ENCODE results near the gene CYP4F12.

The CYP4F12 gene

DNA sequence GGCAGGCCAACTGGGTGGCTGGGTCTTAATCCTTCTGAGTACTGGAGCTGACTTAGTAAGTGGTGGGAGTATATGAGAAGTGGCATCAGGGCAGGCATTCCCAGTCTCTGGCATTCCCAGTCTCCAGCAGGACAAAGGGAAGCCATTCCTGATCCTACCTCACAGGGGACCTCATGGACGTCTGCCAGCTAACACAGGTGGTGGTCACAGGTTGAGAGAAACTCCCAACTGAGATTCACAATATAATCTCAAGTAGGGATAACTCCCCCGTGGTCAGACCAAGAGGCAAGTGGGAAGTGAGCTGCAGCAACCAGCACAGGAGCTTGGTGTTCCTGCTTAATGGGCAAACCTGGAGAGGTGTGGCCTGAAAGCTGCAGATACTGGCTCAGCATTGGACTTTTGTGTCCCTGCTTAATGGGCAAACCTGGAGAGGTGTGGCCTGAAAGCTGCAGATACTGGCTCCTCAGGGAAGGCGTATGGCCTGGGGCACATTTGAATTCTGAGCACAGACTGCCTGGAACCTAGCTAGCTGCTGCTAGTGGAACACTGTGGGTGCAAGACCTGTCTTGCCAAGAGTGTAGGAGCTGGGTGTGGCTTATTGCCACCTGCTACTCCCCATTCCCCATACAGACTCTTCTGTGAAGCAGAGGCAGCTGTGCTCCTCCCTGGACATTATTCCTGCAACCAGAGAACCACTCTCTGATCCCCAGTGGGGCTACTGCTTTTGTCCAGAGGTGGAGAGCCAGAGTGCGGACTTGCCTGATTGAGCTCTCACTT, 29.1 kb downstream of the CYP4F12 start:
- H3K9ac ChIP-seq = no peak overlapping the region
- H3K79me2 ChIP-seq (ENCODE audit: insufficient read depth, low read depth) = no peaks in the 10 kb centered on the region
- H3K4me1 ChIP-seq (ENCODE audit: low read depth, poor library complexity, severe bottlenecking) = peaks cover 12% of the 10 kb centered on the region
- H2AFZ ChIP-seq (ENCODE audit: low read depth) = no peak overlapping the region
- H3K27ac ChIP-seq = peak overlapping the region; percentile 16; the same call in 1 of the 2 replicates
- peaks cover 2% of the 10 kb centered on the region; the same call in 1 of the 2 replicates for H3K27me3 ChIP-seq (ENCODE audit: insufficient read depth, low read depth)
- no peaks in the 10 kb centered on the region for H3K36me3 ChIP-seq (ENCODE audit: insufficient read depth)
- TF ChIP-seq, protein P1, sequence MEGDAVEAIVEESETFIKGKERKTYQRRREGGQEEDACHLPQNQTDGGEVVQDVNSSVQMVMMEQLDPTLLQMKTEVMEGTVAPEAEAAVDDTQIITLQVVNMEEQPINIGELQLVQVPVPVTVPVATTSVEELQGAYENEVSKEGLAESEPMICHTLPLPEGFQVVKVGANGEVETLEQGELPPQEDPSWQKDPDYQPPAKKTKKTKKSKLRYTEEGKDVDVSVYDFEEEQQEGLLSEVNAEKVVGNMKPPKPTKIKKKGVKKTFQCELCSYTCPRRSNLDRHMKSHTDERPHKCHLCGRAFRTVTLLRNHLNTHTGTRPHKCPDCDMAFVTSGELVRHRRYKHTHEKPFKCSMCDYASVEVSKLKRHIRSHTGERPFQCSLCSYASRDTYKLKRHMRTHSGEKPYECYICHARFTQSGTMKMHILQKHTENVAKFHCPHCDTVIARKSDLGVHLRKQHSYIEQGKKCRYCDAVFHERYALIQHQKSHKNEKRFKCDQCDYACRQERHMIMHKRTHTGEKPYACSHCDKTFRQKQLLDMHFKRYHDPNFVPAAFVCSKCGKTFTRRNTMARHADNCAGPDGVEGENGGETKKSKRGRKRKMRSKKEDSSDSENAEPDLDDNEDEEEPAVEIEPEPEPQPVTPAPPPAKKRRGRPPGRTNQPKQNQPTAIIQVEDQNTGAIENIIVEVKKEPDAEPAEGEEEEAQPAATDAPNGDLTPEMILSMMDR (conservative IDR thresholded peaks at IDR 0.05; ENCODE audit: low read depth, low read length) = no peak
- no peak overlapping the region for H3K4me3 ChIP-seq (IDR thresholded peaks at IDR 0.05; ENCODE audit: insufficient read depth, low read depth, low read length)
- H3K4me2 ChIP-seq = no peak overlapping the region
- no peaks in the 10 kb centered on the region for H4K20me1 ChIP-seq (ENCODE audit: insufficient read depth)

DNA sequence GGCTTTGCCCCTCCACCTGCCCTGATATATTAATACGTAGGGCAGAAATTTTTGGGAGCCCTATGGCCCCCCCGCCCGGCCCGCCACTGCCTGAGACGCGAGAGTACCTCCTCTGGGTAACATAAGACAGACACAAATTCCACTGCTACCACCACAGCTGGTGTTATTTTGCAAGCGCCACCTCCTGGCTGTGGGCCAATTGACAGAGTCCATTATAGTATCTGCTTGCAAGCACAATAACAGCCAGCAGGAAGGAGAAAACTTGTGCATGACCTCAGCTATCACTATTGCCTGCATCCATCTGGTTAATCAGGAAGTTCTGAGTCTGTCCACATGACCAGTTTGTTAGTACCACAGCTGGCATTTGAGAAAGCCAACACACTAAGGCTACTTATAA, 29.6 kb downstream of the CYP4F12 start:
- peaks cover 12% of the 10 kb centered on the region for H3K4me1 ChIP-seq (ENCODE audit: low read depth, poor library complexity, severe bottlenecking)
- no peaks in the 10 kb centered on the region for H4K20me1 ChIP-seq (ENCODE audit: insufficient read depth)
- no peaks in the 10 kb centered on the region for H3K36me3 ChIP-seq (ENCODE audit: insufficient read depth)
- no peak overlapping the region for H3K9ac ChIP-seq
- peaks cover 2% of the 10 kb centered on the region; the same call in 1 of the 2 replicates for H3K27me3 ChIP-seq (ENCODE audit: insufficient read depth, low read depth)
- no peak overlapping the region for H3K4me2 ChIP-seq
- no peaks in the 10 kb centered on the region for H3K79me2 ChIP-seq (ENCODE audit: insufficient read depth, low read depth)
- TF ChIP-seq, protein P1 (conservative IDR thresholded peaks at IDR 0.05; ENCODE audit: low read depth, low read length) = no peak
- H2AFZ ChIP-seq (ENCODE audit: low read depth) = no peak overlapping the region
- 0 out of 2 replicates have a peak overlapping the region, but pooled peaks have one; percentile 38 for H3K27ac ChIP-seq
- H3K4me3 ChIP-seq (IDR thresholded peaks at IDR 0.05; ENCODE audit: insufficient read depth, low read depth, low read length) = no peak overlapping the region

DNA sequence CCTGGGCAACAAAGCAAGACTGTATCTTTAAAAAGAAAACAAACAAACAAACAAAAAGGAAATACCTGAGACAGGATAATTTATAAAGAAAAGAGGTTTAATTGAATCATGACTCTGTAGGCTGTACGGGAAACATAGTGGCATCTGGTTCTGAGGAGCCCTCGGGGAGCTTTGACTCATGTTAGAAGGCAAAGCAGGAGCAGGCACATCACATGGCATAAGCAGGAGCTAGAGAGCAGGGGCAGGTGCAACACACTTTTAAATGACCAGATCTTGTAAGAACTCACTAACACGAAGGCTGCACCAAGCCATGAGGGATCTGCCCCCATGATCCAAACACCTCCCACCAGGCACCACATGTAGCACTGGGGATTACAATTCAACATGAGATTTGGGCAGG, 41.8 kb downstream of the CYP4F12 start:
- TF ChIP-seq, protein P1 (conservative IDR thresholded peaks at IDR 0.05; ENCODE audit: low read depth, low read length) = no peak
- H3K4me1 ChIP-seq (ENCODE audit: low read depth, poor library complexity, severe bottlenecking) = no peaks in the 10 kb centered on the region
- H3K9ac ChIP-seq = no peak overlapping the region
- H3K79me2 ChIP-seq (ENCODE audit: insufficient read depth, low read depth) = no peaks in the 10 kb centered on the region
- H3K27me3 ChIP-seq (ENCODE audit: insufficient read depth, low read depth) = 0 out of 2 replicates have a peak, but pooled peaks cover 2% of the 10 kb centered on the region
- H3K4me3 ChIP-seq (IDR thresholded peaks at IDR 0.05; ENCODE audit: insufficient read depth, low read depth, low read length) = no peak overlapping the region
- H3K36me3 ChIP-seq (ENCODE audit: insufficient read depth) = no peaks in the 10 kb centered on the region
- no peak overlapping the region for H3K27ac ChIP-seq
- H4K20me1 ChIP-seq (ENCODE audit: insufficient read depth) = no peaks in the 10 kb centered on the region
- H2AFZ ChIP-seq (ENCODE audit: low read depth) = no peak overlapping the region
- no peak overlapping the region for H3K4me2 ChIP-seq

GRCh38 chr19:15715642-15716041, 42.8 kb downstream of the CYP4F12 start:
- Histone ChIP-seq H3K27me3 (ENCODE audit: insufficient read depth, low read depth) (0 out of 2 replicates have a peak, but pooled peaks cover 2% of the 10 kb centered on the region), H3K4me1 (ENCODE audit: low read depth, poor library complexity, severe bottlenecking) (no peaks in the 10 kb centered on the region), H2AFZ (ENCODE audit: low read depth) (no peak overlapping the region), H3K4me2 (no peak overlapping the region), H3K9ac (no peak overlapping the region), H4K20me1 (ENCODE audit: insufficient read depth) (no peaks in the 10 kb centered on the region), H3K4me3 (IDR thresholded peaks at IDR 0.05; ENCODE audit: insufficient read depth, low read depth, low read length) (no peak overlapping the region), H3K79me2 (ENCODE audit: insufficient read depth, low read depth) (no peaks in the 10 kb centered on the region), H3K36me3 (ENCODE audit: insufficient read depth) (no peaks in the 10 kb centered on the region), H3K27ac (no peak overlapping the region)
- TF ChIP-seq, protein P1 (conservative IDR thresholded peaks at IDR 0.05; ENCODE audit: low read depth, low read length) = no peak

Measured in KMS-11 (cell line).